Inflammatory macrophage treated with lipopolysaccharide for 1 hour (primary cell): ENCODE measurements around the gene CARNS1.
A peak's percentile ranks its signal among the peaks of the same experiment; 100 is the strongest.

ENCODE experiments used
- DNase-seq, 2 donors: peaks; one replicate each; pipeline ENCODE4 v3.0.0-alpha.2; 2020 to 2022

The CARNS1 gene

DNA sequence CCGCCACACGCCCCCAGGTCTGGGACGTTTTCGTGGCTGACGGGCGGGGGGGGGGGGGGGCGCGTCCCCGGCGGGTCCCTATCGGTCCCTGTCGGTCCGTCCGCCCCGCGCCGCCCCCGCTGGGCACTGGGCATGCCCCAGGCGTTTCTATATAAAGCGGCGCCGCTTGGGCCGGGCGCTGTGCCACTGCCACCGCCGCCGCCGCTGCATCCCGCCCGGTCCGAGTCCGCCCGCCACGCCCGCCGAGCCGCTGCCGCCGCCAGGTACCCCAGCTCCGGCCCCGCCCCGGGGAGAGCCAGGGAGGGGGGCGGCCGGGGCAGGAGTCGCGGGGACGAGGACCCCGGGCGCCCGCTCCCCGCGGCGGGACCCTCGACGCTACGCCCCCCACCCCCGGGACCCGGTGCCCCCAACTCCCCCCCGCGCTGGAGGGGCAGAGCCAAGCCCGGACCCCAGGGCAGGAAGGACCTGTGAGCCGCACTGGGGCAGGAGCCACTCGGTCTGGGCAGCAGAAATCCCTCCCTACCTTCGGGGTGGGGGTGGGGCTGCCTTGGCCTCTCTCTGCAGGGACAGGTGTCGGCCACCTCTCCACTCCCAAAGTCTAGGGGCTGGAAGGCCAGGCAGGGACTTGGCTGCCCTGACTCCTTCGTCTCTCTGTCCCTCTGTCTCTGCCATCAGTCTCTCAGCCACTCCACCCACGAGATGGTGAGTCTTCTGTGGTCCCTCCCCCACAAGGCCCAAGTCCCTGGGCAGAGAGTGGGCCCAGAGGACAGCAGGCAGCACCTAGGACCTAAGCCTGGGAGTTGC lies at the start of gene CARNS1:
Gene CARNS1, plus strand, starts transcription at position 178 of the 804 bp plus-strand sequence. Its CDS starts 522 bp downstream, at position 700.
- no peak for DNase-seq

DNA sequence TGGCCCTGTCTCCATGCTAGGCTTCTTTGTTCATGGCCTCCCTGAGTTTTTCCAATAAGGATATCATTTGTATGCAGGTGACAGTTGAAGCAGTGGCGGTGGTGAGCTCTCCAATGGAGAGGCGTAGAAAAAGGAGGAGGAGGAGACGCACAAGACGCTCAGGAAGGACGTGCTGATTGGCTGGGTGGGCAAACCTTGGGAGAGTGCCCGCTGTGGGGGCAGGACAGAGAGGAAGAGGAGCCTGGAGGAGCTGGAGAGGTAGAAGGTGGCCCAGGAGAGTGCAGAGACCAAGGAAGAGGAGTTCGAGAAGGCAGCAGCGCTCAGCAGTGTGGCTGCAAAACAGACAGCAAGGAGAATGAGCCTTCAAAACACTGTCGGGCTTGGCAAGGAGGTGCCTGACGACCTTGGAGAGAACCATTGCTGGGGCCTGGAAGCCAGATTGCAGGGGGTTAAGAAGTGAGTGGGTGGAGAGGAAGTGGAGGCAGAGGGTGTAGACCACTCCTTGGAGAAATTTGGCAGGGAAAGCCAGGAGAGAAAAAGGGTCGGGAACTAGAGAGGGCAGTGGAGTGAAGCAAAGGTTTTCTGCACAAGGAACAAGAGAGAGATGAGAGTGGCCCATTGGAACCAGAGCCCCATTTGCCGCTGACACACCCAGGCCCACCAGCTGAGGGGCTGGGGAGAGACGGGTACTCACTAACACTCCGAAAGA lies 49.6 kb upstream of the CARNS1 start:
- no peak for DNase-seq

- no peak for DNase-seq
Measured at GRCh38 chr11:67366546-67366945, 48.9 kb upstream of the CARNS1 start.

DNA sequence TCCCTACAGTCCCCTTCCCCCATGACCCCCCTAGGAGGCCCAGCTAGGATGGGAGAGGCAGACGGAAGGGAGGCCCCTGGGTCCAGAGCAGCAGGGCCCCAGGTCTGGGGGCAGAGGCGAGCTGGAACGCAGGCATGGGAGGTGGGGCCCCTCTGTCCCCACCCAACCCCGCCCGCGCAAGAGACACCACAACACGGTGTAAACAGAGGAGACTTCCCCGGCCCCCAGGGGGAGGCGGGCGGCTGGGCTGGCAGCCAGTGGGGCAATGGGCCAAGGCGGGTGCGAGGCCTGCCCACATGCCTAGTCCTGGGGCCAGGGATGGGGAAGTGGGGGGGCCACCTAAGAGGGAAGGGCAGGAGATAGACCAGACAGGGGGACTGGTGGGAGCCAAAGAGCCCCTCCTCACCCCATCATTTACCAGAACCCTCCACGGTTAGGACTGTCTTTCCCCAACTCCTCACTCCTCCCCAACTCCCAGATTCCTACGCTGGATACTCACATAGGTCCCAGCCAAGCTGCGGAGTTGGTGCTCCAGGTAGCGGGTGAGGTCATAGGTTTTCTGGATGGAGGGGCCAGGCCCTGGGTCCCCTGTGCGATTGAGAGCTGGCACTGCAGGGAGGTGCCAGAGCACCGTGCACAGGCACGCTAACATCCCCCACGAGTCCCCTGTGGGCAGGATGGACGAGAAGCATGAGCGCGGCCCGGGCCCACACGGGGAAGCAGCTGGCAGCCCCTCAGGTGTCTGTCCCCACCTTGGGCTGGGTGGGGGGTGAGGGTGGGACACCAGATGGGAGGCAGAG lies 48.3 kb upstream of the CARNS1 start:
- DNase-seq = no peak

DNA sequence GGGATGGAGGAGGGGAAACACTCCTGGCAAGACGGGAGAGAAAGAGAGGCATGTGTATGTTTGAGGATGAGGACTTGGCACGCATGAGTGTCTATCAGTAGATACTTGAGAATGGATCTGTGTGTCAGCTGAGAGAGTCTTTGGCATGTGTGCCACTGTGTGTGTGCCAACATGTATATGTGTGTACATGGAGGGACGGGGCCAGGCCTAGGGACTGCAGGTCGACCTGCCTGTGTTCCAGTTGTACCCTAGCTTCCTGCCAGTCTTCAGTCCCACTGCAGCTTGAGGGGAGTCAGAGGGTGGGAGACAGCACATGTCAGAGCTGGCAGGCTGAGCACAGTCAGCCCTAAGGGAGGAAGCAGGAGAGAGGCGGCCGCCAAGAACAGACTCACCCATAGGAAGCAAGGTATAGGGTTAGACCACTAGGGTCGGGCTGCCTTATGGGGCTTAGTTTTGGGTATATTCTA lies 47.7 kb upstream of the CARNS1 start:
- DNase-seq = no peak

DNA sequence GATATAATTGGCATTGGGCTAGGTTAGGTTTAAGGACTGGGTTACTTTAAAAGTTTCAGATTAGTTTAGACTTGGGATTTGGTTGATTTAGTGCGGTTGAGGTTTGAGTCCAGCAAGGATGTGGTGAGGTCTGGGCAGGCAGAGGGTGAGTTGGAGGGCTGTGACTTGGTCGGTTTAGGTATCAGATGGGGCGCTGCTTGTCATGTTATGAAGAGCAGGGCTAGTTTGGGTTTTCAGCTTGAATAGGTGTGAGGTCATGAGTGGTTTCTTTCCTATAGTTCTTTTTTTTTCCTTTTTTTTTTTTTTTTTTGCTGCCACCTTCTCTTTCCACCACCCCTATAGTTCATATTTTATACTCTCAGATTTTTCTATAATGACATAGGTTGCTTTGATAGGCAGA lies 46.9 kb upstream of the CARNS1 start:
- DNase-seq = no peak

- no peak for DNase-seq
Measured at GRCh38 chr11:67369275-67369674, 46.2 kb upstream of the CARNS1 start.

DNA sequence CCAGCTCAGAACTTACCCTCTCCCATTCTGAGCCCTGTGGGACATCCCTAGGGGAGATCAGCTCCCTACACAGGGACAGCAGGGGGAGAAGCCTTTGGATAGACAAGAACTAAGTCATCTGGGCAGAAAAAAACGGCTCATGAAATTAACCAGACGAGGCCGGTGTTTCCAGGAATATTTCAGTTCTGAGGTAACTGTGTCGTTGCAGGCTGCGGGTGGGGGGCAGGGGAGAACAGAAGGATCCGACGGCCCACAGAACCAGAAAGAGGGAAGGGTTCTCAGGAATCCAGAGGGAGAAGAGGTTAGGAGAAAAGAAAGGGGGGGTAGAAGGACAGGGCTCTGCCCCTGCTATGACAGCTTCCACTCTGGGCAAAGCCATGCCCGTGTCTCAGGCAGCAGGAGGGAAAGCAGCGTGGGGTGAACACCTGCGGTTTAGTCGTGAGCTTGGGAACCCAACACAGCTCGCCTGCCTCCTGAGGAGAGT lies 45.6 kb upstream of the CARNS1 start:
- DNase-seq = no peak

DNA sequence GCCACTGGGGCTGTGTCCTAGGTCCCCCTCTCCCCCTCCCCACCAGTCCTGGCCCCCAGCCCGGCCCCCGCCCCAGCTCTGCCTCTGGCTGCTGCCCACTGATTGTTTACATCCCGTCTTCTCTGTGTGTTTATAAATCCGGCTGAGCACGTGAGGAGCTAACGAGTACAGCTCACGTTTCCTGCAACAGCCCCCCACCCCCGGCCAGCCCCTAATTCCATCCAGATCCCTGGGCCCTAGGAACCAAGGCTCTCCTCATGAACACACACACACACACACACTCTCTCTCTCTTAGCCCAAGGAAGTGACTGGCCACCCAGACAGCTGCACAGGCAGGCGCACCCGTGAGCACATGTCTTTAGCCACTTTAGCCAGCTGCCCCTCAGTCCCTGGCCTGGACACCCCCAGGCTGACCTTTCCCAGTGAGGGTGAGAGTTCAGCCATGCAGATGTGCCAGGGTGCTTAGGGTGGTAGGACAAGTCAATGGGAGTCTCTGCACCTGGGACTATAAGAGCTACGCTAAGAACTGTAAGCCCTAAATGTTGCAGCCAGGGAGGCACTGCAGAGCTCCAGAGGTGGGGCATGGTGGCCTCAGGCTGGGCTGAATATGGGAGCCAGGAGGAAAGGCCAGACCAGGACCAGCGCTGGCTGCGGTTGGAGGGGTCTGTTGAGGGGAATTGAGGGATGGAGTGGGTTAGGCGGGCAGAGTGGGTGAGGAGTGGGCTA lies 45.0 kb upstream of the CARNS1 start:
- DNase-seq = no peak

DNA sequence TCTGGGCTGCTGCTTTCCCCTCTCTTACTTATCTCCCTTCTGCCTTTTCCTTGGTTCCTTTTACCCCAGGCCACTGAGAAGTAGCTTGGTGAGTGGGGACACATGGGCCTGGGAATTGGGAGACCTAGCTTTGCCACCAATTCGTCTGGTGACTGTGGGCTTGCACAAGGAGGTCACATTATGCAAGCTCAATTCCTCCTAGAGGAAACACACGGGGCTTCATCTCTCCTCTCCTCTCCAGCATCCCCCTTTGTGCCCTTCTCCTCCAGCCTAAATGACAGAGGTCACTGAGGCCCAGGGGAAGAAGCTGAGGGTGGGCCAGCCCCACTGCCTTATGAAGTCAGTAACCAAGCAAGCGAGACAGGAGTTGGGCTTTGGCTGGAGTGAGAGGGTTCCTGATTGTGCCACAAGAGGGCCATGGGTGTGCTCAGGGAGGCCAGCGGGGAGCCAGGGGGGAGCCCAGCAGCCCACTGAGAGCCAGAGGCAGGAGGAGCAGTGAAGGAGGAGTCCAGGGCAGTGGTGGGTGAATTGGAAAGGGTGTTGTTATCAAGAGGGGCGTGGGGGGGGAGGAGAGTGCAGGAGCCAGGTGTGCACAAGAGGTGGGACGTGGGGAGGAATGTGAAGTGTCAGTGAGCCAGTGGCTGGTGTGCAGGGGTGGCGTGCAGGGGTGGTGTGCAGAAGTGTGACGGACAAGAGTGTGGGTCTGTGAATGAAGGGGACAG lies 44.1 kb upstream of the CARNS1 start:
- DNase-seq = peak; percentile 59 to 78

DNA sequence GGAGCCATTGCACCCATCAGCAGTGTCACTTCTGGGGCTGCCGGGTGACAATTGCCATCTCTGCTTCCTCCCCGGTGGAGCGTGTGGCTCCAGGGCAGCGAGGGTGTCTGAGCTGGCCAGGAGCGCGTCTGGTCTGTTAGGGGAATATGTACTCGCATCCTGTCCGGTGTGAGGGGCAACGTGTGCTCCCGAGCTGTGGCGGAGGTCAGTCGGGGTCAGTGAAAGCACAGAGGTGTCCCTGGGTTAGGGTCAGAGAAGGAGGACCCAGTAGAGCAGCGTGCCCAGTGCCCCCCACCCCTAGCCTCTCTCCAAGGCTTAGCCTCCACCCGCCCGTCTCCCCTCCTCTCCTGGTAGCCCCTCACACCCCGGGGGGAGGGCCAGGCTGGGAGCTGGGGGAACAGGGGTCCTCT lies 43.6 kb upstream of the CARNS1 start:
- DNase-seq = no peak

- no peak for DNase-seq
Measured at GRCh38 chr11:67372321-67372992, 43.0 kb upstream of the CARNS1 start.

GRCh38 chr11:67372993-67373647 lies 42.4 kb upstream of the CARNS1 start, which contains the start of gene CLCF1:
Gene CLCF1 (minus strand): TSS chr11:67373598. CDS start chr11:67373539, 59 bp downstream.
- peak in 1 of 2 donors; percentile 35 for DNase-seq

- peak; percentile 92 to 98 for DNase-seq
Measured at GRCh38 chr11:67373648-67374570, 41.6 kb upstream of the CARNS1 start.

DNA sequence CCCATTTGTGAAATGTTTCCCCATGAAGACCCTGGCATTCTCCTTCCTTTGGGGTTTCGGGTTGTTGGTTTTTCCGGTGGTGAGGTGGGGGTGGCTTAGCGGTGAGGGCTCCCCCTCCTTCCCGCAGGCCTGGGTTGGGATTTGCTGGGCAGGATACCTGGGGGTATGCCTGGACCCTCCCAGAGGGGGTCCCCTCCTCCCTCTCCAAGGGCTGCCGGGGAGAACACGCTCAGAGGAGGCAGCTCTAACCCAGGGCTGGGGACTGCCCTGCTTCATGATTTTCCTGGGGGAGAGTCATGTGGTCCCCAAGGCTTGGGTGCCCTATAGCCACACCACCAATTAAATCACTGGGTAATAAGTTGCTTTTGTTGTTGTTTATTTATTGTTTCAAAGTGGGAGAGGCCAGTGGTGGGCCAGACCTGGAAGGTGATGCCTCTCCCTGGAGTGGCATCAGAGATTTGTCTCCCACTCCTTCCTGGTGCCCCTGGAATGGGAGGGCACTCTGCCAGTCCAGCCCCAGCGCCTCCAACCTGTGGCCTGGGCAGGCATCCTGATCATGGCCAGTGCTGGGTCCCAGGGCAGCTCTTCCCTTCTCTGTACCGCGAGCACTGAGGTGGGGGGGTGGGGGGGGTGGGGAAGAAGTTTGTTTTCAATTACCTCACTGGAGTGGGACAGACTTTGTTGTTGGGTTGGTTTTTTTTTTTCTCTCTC lies 40.8 kb upstream of the CARNS1 start:
- DNase-seq = no peak

GRCh38 chr11:67375320-67376055 lies 40.0 kb upstream of the CARNS1 start:
- no peak for DNase-seq

- DNase-seq = no peak
Measured at GRCh38 chr11:67376063-67376820, 39.2 kb upstream of the CARNS1 start.
